AG08396 (cell line): ENCODE results near the gene MACROD2.

Experiments used
- DNase-seq: peaks from one replicate; pipeline ENCODE4 v3.0.0; 2012; ENCODE audit warnings: low spot score, mixed read lengths

Gene MACROD2

GRCh38 chr20:14336686-14337085 lies 341.4 kb downstream of the MACROD2 start:
- no peak for DNase-seq

- peak; percentile 60 for DNase-seq
Observed at GRCh38 chr20:14337400-14338171, 342.3 kb downstream of the MACROD2 start, which contains the start of gene FLRT3. Gene FLRT3, minus strand, starts transcription at chr20:14337612. Its CDS starts 10,106 bp downstream, at chr20:14327506.

GRCh38 chr20:14341801-14342200 lies 346.5 kb downstream of the MACROD2 start:
- DNase-seq = no peak

GRCh38 chr20:14342918-14343317 lies 347.6 kb downstream of the MACROD2 start:
- no peak for DNase-seq

- no peak for DNase-seq
Observed at GRCh38 chr20:14343491-14344065, 348.3 kb downstream of the MACROD2 start.

GRCh38 chr20:14344746-14345145 lies 349.4 kb downstream of the MACROD2 start:
- DNase-seq = no peak

GRCh38 chr20:14355791-14356190 lies 360.5 kb downstream of the MACROD2 start:
- DNase-seq = no peak

GRCh38 chr20:14360416-14360815 lies 365.1 kb downstream of the MACROD2 start:
- DNase-seq = no peak

- DNase-seq = no peak
Observed at GRCh38 chr20:14361509-14362345, 366.4 kb downstream of the MACROD2 start.

GRCh38 chr20:14374196-14374595 lies 378.9 kb downstream of the MACROD2 start:
- DNase-seq = no peak

GRCh38 chr20:14375416-14375985 lies 380.2 kb downstream of the MACROD2 start:
- no peak for DNase-seq

- no peak for DNase-seq
Observed at GRCh38 chr20:14378326-14378725, 383.0 kb downstream of the MACROD2 start.

- DNase-seq = no peak
Observed at GRCh38 chr20:14383335-14383734, 388.0 kb downstream of the MACROD2 start.

GRCh38 chr20:14384416-14385175 lies 389.3 kb downstream of the MACROD2 start:
- peak; percentile 4 for DNase-seq

- DNase-seq = no peak
Observed at GRCh38 chr20:14385176-14385740, 389.9 kb downstream of the MACROD2 start.

- no peak for DNase-seq
Observed at GRCh38 chr20:14386726-14387125, 391.4 kb downstream of the MACROD2 start.

- DNase-seq = no peak
Observed at GRCh38 chr20:14401479-14402138, 406.3 kb downstream of the MACROD2 start.

- DNase-seq = no peak
Observed at GRCh38 chr20:14404515-14404914, 409.2 kb downstream of the MACROD2 start.

GRCh38 chr20:14406495-14406894 lies 411.2 kb downstream of the MACROD2 start:
- DNase-seq = no peak

- DNase-seq = no peak
Observed at GRCh38 chr20:14407336-14407735, 412.0 kb downstream of the MACROD2 start.
